Pancreas (tissue), 10 donors: ENCODE data around the gene ARSK. TPM values are rescaled to one million over a fixed set of nuclear protein-coding genes. Genes with fewer than 3 reads are reported as not detected.

ENCODE experiments used
- ATAC-seq, 4 donors: fragments of 200-7000 bp; cut with Tn5 transposase; one replicate each; pipeline versions ENCODE4 v1.8.0 to v1.9.1; 2020; ENCODE audit warnings: mild to moderate bottlenecking in 4 of 4, moderate library complexity in 4 of 4
- DNase-seq, 6 donors: peaks; one replicate each; pipeline ENCODE4 v3.0.0-alpha.2; 2020
- FAIRE-seq: peaks from 2 replicates; lab custom pipeline; 2012; peaks lifted over from hg19 to GRCh38; lab: Jason Lieb, UNC
- H3K27ac ChIP-seq, 4 donors: fragments of 200-600 bp; sonication (generic); 1 replicate in 3 of 4; 2 replicates in 1 of 4; pipeline versions ENCODE4 v1.5.0 to v1.8.0; 2020
- H3K27me3 ChIP-seq, 4 donors: fragments of 200-600 bp; one replicate each; pipeline ENCODE4 v1.8.0; 2021
- H3K36me3 ChIP-seq, 3 donors: fragments of 200-600 bp; sonication (generic) in 1 of 3; one replicate each; pipeline versions ENCODE4 v1.5.0 to v1.8.0; 2020 to 2021
- H3K4me1 ChIP-seq, 3 donors: fragments of 200-600 bp; one replicate each; pipeline ENCODE4 v1.8.0; 2021
- H3K4me3 ChIP-seq, 4 donors: fragments of 200-600 bp; sonication (generic) in 2 of 4; one replicate each; pipeline versions ENCODE4 v1.5.0 to v1.8.0; 2020 to 2021
- H3K9me3 ChIP-seq, 4 donors: fragments of 200-600 bp; one replicate each; pipeline ENCODE4 v1.8.0; 2021
- CTCF ChIP-seq, 4 donors: fragments of 200-600 bp; sonication (generic) in 3 of 4; IDR thresholded peaks; one replicate each; pipeline versions ENCODE4 v1.5.0 to v1.8.0; 2021; ENCODE audit warnings: antibody characterized with exemption in 4 of 4
- WGBS, 2 donors: extraction: QIAGEN DNeasy Blood & Tissue Kit; methylation state at CpG; one replicate each; pipeline ENCODE4 v1.1.7; 2013; 5-methylcytosine and 5-hydroxymethylcytosine counted together
- intact Hi-C, 3 donors: fragments of 100-400 bp; cut with DNase I; formaldehyde crosslinking; loops; one replicate each; pipeline versions ENCODE4 v1.11.1 to v1.14.2; 2022
- polyA plus RNA-seq, 2 donors: library from polyadenylated mRNA; stranded (reverse); fragments of 200-250 nt; gene quantifications; one replicate each; pipeline ENCODE4 v1.2.3, GENCODE V29; 2013
- total RNA-seq, 6 donors: library from RNA; stranded (reverse); fragmentation: NEBNext Ultra II Directional in 4 of 6; extraction: Animal tissue kit (Norgen Biotek cat#: 25700) in 4 of 6; gene quantifications; one replicate each; pipeline versions ENCODE4 v1.2.1 to v1.2.4, GENCODE V29; 2021 to 2023
- donor health status: healthy with polysubstance abuse.
- donor health status: DM: no; HTN: no; CAD: no; lungs with moderate emphysema.
- donor health status: DM: no; HTN: no; CAD: no.
- donor health status: control.
- donor health status: control.
- donor health status: Bipolar disorder and iron deficiency.
- donor health status: DM: yes; HTN: yes; CAD: no.
- donor health status: DM: no; HTN: no; CAD: no.
- donor health status: DM: no; HTN: no; CAD: no.
- donor health status: DM: yes; HTN: yes; CAD: no.

The ARSK gene
- total and polyA plus RNA-seq, 8 donors: 1.3 to 3.9 (median 3.2) TPM

- H3K27me3 ChIP-seq: no peaks in the 10 kb centered on the region
- FAIRE-seq: no peak
- DNase-seq: no peak
- no peaks in the 10 kb centered on the region for H3K36me3 ChIP-seq
- H3K4me1 ChIP-seq: peaks cover 0 to 16% (median 13%) of the 10 kb centered on the region in 3 donors
- intact Hi-C loops: no loop called here
- 0% methylated on average over 6 of the region's 6 CpGs for WGBS, 2 donors
- no peak for TF ChIP-seq CTCF (IDR thresholded peaks at IDR 0.05)
- peak overlapping the region; percentile 63 to 85 (median 74) for H3K4me3 ChIP-seq
- H3K27ac ChIP-seq: peak overlapping the region; percentile 67 to 87 (median 82)
- no peaks in the 10 kb centered on the region for H3K9me3 ChIP-seq
- ATAC-seq: peak in 3 of 4 donors; percentile 46 to 59 (median 49)
Observed at GRCh38 chr5:95554331-95554646, 612 bp upstream of the ARSK start.

DNA sequence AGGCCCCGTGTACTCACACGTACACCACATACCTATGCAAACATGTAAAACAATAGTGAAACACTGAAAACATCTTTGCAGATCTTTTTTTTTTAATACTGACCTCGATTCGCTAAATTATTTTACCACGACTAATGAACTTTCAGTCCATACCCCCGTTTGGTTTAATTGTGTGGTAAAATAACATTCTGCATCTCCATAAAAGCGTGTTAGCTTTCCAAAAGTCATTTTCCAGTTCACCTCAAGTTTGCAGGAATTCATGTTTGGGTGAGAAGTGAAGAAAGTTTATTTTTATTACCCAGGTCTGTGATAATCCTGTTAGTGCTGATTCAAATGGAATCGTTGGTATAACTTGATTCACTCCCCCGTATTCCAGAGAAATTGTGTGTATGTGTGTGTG, 652 bp downstream of the ARSK start:
- no peaks in the 10 kb centered on the region for H3K27me3 ChIP-seq
- intact Hi-C loops: no loop called here
- DNase-seq (no peak), ATAC-seq (no peak), FAIRE-seq (no peak)
- 0% methylated on average over 9 of the region's 9 CpGs for WGBS, 2 donors
- H3K9me3 ChIP-seq: no peaks in the 10 kb centered on the region
- H3K36me3 ChIP-seq: no peaks in the 10 kb centered on the region
- H3K4me3 ChIP-seq: peak overlapping the region; percentile 63 to 85 (median 74)
- peak overlapping the region; percentile 67 to 87 (median 82) for H3K27ac ChIP-seq
- H3K4me1 ChIP-seq: peaks cover 0 to 13% (median 6%) of the 10 kb centered on the region in 3 donors
- TF ChIP-seq CTCF (IDR thresholded peaks at IDR 0.05): no peak

GRCh38 chr5:95557841-95558240, 2.9 kb downstream of the ARSK start:
- WGBS, 2 donors: 54 to 80% methylated on average over 2 of the region's 2 CpGs
- no peak overlapping the region for H3K27ac ChIP-seq
- no peaks in the 10 kb centered on the region for H3K36me3 ChIP-seq
- TF ChIP-seq CTCF (IDR thresholded peaks at IDR 0.05): no peak
- H3K4me1 ChIP-seq: peaks cover 0 to 13% (median 6%) of the 10 kb centered on the region in 3 donors
- ATAC-seq (no peak), DNase-seq (no peak), FAIRE-seq (no peak)
- H3K9me3 ChIP-seq: no peaks in the 10 kb centered on the region
- intact Hi-C loops: no loop called here
- no peaks in the 10 kb centered on the region for H3K27me3 ChIP-seq
- H3K4me3 ChIP-seq: no peak overlapping the region

- ATAC-seq (no peak), FAIRE-seq (no peak)
Observed at GRCh38 chr5:95562282-95562681, 7.4 kb downstream of the ARSK start.

More at GRCh38 chr5:95562282-95562681, 7.4 kb downstream of the ARSK start:
- 73 to 82% methylated on average over 1 of the region's 1 CpG for WGBS, 2 donors
- Histone ChIP-seq H3K4me3 (no peak overlapping the region), H3K4me1 (no peaks in the 10 kb centered on the region), H3K9me3 (no peaks in the 10 kb centered on the region), H3K27me3 (no peaks in the 10 kb centered on the region), H3K36me3 (no peaks in the 10 kb centered on the region), H3K27ac (no peak overlapping the region)
- intact Hi-C loops: loop anchor here in 1 of 3 donors (10.0 kb wide), 1 partner anchor 53 kb away; no protein-coding TSS in a partner anchor
- TF ChIP-seq CTCF (IDR thresholded peaks at IDR 0.05): no peak
- no peak for DNase-seq
